HG03439 (cell line): ENCODE measurements around the gene RORC.

Experiments
- ATAC-seq: cut with Tn5 transposase; IDR thresholded peaks from one replicate; pipeline ENCODE4 v1.9.1; 2021; ENCODE audit warnings: mild to moderate bottlenecking, moderate library complexity; ENCODE audit not compliant: unreplicated experiment

Gene RORC

GRCh38 chr1:151829352-151830046 lies 2.1 kb downstream of the RORC start:
- no peak for ATAC-seq

- no peak for ATAC-seq
Measured at GRCh38 chr1:151828921-151829320, 2.7 kb downstream of the RORC start.

- no peak for ATAC-seq
Measured at GRCh38 chr1:151827853-151828252, 3.7 kb downstream of the RORC start.

GRCh38 chr1:151825751-151826660 lies 5.6 kb downstream of the RORC start:
- no peak for ATAC-seq

GRCh38 chr1:151825204-151825603 lies 6.4 kb downstream of the RORC start:
- ATAC-seq, result no peak

- no peak for ATAC-seq
Measured at GRCh38 chr1:151823175-151823574, 8.4 kb downstream of the RORC start.

GRCh38 chr1:151822404-151822803 lies 9.2 kb downstream of the RORC start:
- no peak for ATAC-seq

- ATAC-seq, result no peak
Measured at GRCh38 chr1:151820940-151821339, 10.7 kb downstream of the RORC start.

- no peak for ATAC-seq
Measured at GRCh38 chr1:151819976-151820623, 11.5 kb downstream of the RORC start.

GRCh38 chr1:151819227-151819835 lies 12.3 kb downstream of the RORC start:
- ATAC-seq, result no peak

GRCh38 chr1:151817353-151817730 lies 14.3 kb downstream of the RORC start:
- ATAC-seq, result no peak

GRCh38 chr1:151816548-151817352 lies 14.9 kb downstream of the RORC start:
- ATAC-seq, result no peak

- no peak for ATAC-seq
Measured at GRCh38 chr1:151815716-151816327, 15.8 kb downstream of the RORC start.

- no peak for ATAC-seq
Measured at GRCh38 chr1:151814971-151815545, 16.5 kb downstream of the RORC start.

- ATAC-seq, result no peak
Measured at GRCh38 chr1:151814426-151814825, 17.2 kb downstream of the RORC start.

- ATAC-seq, result no peak
Measured at GRCh38 chr1:151813271-151813977, 18.2 kb downstream of the RORC start.

- no peak for ATAC-seq
Measured at GRCh38 chr1:151811181-151811580, 20.4 kb downstream of the RORC start.

- ATAC-seq, result no peak
Measured at GRCh38 chr1:151809985-151810556, 21.5 kb downstream of the RORC start.
